Omental fat pad (tissue), 4 donors: ENCODE data around the gene BRAT1. TPM values are rescaled to one million over a fixed set of nuclear protein-coding genes. Genes with fewer than 3 reads are reported as not detected.

Source experiments
- ATAC-seq: fragments of 150-250 bp; one replicate; pipeline ENCODE4 v1.9.1; 2016; ENCODE audit warnings: mild to moderate bottlenecking, moderate library complexity; ENCODE audit not compliant: low FRiP score
- DNase-seq: peaks from one replicate; pipeline ENCODE4 v3.0.0-alpha.2; 2019; ENCODE audit warnings: low spot score
- total RNA-seq, 4 donors: library from RNA; depleted of rRNA; stranded (reverse); fragments of >200 nt; gene quantifications; one replicate each; pipeline ENCODE4 v1.1.0, GENCODE V29; 2016
- TF ChIP-seq, protein P1 (sequence below), 3 donors: fragments of 450-650 bp; IDR thresholded peaks; one replicate each; pipeline ENCODE4 v1.5.1; 2016 to 2017; ENCODE audit warnings: antibody characterized with exemption in 3 of 3, mild to moderate bottlenecking in 3 of 3, moderate library complexity in 2 of 3

Gene BRAT1
- total RNA-seq, 4 donors from 2014 or later = 22.7 to 33.1 (median 26.3) TPM

DNA sequence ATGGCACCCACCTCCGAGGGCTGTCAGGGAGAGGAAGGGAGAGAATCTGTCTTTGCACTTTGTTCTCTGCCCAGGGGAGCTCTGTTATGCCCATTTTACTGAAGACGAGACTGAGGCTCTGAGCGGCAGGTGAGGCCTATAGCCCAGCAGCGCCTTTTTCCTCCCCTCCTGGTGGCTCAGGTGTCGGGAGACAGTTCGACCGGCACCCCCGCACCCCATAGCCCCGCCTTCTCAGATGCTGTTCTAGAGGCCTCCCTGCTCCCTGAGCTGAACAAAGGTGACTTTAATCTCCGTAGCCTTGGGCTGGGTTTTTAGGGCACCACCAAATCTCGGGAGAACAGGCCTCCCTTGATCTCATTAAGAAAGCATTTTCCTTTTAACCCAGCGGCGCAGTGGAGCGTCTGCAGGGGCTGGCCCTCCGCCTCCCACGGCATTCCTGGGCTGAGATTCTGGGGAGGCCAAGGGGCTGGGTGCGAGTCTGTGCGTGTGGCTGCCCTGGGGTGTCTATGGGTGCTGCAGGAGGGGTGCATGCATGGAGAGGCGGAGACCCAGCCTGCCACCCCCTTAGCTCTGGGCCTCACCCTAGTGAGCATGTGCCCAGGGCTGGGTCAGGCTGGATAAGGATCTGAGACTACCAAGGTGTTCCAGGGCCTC lies 32.4 kb downstream of the BRAT1 start:
- TF ChIP-seq, protein P1, sequence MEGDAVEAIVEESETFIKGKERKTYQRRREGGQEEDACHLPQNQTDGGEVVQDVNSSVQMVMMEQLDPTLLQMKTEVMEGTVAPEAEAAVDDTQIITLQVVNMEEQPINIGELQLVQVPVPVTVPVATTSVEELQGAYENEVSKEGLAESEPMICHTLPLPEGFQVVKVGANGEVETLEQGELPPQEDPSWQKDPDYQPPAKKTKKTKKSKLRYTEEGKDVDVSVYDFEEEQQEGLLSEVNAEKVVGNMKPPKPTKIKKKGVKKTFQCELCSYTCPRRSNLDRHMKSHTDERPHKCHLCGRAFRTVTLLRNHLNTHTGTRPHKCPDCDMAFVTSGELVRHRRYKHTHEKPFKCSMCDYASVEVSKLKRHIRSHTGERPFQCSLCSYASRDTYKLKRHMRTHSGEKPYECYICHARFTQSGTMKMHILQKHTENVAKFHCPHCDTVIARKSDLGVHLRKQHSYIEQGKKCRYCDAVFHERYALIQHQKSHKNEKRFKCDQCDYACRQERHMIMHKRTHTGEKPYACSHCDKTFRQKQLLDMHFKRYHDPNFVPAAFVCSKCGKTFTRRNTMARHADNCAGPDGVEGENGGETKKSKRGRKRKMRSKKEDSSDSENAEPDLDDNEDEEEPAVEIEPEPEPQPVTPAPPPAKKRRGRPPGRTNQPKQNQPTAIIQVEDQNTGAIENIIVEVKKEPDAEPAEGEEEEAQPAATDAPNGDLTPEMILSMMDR (IDR thresholded peaks at IDR 0.05) = no peak
- no peak for DNase-seq
- no peak for ATAC-seq

DNA sequence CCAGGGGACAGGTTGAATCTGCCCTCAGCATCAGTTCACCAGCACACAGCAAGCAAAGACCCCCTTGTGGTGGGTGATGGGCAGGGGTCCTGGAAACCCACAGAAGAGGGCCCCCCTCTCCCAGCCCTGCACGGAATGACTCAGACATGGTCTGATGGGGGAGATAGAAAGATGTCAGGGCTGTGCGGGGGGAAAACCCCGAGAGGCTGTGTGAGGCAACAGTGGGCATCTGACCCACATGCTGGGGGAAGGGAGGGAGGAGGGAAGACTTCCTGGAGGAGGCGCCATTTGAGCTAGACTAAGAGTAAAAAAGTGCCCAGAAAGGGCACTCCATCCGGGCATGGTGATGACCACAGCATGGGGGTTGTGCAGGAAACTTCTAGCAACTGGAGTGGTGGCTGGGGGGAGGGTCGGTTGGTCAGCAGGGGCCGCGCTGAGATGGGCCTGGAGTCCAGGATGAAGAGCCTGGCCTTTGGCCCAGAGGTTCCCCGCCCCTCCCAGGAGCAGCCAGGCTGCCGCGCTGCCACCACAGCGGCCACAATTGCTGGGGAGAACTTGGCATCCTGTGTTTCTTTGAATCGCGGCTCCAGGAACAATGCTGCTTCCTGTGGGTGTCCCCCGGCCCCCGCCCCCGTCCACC lies 33.3 kb downstream of the BRAT1 start:
- DNase-seq (no peak), ATAC-seq (no peak)
- TF ChIP-seq, protein P1 (IDR thresholded peaks at IDR 0.05) = no peak

DNA sequence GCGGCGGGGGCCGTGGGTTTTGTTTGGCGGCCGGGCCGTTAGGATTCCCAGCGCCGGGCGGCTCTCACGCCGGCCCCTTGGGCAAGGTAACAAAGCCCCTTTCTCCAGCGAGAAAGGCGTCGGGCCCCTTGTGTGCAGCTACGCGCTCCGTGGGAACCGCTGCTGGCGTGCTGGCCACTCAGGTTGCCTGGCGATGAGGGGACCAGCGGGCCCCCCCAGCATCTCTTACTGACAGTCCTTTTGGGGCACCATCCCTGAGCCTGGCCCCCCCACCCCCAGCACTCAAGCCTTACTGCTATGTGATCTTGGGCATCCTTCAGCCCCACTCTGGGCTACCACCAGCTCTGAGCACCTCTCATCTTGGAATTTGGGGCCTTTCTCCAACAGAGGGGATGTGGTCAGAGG lies 34.0 kb downstream of the BRAT1 start:
- ATAC-seq = no peak

DNA sequence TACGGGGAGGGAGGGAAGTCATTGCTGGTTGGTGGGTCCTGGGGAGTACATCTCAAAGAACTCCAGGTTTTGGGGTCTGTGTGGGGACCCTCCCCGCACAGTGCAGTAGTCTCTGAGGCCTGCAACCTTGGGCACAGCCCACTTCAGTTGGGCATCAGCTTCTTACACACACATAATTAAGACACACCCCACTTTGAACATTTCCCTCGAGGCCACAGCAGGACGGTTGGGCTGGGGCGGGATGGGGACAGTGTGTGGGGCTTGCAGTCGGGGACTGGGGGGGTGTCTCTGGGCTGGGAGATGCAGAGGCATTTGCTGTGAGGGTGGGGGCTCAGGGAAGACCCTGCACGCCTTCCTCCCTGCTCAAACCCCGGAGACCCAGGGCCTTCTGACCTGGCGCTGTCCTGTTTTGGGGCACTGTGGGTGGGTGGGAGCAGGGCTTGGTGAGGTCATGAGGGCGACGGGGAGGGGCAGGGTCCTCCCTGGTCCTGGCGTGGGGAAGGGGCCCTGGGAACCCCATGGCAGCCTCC lies 34.5 kb downstream of the BRAT1 start:
- ATAC-seq = no peak
- TF ChIP-seq, protein P1 (IDR thresholded peaks at IDR 0.05) = no peak
- DNase-seq = no peak

More for the DNA sequence above, 34.0 kb downstream of the BRAT1 start:
- DNase-seq = no peak
- TF ChIP-seq, protein P1 (IDR thresholded peaks at IDR 0.05) = no peak

DNA sequence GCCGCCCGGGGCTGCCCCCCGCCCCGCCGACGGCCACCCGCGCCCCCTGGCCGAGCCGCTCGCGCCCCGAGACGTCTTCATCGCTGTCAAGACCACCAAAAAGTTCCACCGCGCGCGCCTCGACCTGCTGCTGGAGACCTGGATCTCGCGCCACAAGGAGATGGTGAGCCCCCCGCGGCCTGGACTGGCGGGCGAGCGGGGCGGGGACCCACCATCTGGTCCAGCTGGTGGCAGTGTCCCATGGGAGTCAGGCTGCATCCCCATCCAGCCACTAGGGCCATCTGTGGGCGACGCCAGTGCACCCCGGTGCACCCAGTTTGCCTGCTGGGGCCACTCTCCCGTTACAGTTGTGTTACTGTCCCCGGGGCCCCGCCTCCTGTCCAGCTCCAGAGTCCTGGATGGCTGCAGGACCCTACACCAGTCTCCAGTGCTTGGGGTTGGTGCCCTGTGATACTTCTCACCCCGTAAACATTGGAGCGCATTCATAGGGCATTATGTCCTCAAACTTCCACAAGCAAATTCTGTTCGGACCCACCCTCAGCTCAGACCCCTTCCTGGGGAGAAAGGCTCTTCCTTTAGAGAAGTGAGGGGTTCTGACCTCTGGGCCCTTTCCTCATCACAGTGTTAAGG lies 35.1 kb downstream of the BRAT1 start:
- no peak for ATAC-seq
- DNase-seq = no peak
- TF ChIP-seq, protein P1 (IDR thresholded peaks at IDR 0.05) = no peak

DNA sequence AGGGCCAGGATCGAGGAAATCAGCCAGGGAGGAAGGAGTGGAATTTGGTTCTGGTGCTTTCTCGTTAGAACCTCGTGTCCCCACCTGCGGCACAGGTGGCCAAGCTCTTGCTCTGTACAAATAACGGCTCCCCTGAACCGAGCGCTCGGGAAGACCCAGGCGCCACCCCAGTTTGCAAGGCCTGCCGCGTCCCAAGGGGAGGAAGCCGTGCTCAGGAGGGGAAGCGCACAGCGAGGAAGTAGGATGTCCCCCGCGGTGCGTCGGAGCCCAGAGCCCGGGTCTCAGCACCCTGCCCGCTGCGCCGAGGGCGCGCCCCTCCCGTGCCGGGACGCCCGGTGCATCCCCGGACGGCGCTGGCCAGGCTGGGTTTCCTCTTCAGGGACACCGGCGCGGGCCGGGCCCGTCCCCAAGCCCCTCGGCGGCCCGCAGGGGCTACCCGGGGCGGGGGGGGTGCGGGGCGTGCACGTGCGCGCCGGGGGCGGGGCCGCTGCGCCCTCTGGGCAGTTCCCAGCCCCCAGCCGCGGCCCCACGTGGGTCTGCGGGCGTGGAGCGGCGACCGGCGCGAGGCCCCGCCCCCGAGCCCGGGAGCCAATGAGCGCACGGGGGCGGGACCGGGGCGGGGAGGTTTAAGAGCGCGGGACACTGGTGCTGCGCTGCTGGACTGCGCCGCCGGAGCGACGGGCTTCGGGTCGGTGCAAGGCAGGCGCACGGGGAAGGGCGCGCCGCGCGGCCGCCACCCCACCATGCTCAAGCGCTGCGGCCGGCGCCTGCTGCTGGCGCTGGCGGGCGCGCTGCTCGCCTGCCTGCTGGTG lies 36.0 kb downstream of the BRAT1 start, which contains the start of gene LFNG:
TSS of gene LFNG (plus strand) at position 656 of the 812 bp plus-strand sequence. CDS start at position 744, 88 bp downstream.
- DNase-seq (peak; percentile 58), ATAC-seq (peak; percentile 83)
- TF ChIP-seq, protein P1 (IDR thresholded peaks at IDR 0.05) = no peak
